Measurements from ENCODE around the gene MAD2L1BP.
A peak's percentile ranks its signal among the peaks of the same experiment; 100 is the strongest.
"Not testable (repeated sequence)": the region's sequence is repeated elsewhere in the genome, so short reads cannot be mapped to it uniquely, and the experiment has no call there.

The MAD2L1BP gene

DNA sequence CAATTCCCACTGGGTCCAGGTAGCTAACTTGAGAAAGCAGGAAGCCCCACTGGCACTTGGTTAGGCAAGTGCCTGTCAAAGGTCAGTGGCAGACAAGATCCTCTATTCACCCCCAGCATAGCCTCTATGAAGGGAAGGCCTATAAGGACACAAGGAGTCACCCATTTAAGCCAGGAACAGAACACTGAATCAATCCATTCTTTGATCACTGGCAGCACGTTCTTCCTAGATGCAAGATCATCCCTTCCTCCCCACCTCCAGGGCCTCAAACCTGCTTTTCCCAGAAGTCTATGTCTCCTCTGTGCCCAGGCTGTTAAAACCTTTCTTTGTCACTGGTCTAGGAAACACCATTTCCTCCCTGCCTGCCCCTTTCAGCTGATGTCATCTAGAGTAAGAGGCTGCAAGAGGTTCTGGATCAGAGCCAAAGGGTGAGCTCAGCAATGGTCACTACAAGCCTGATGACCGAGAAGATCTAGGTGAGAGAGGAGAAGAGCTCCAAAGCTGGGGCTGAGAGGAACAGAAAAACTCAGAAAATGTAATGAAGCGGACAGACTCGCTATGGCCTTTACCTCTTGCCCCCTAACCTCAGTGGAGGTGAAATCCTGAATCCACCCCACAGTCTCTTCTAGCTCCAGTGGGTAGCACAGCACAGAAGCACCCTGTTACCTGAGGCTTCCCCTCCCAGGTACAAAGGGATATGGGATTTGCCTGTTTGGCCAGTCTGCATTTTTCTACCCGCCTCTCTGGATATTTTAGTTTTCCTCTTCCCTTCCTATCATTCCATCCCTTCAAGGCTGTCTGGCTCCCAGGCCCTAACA lies 8.4 kb upstream of the MAD2L1BP start:
- DNase-seq, result peak; percentile 49

DNA sequence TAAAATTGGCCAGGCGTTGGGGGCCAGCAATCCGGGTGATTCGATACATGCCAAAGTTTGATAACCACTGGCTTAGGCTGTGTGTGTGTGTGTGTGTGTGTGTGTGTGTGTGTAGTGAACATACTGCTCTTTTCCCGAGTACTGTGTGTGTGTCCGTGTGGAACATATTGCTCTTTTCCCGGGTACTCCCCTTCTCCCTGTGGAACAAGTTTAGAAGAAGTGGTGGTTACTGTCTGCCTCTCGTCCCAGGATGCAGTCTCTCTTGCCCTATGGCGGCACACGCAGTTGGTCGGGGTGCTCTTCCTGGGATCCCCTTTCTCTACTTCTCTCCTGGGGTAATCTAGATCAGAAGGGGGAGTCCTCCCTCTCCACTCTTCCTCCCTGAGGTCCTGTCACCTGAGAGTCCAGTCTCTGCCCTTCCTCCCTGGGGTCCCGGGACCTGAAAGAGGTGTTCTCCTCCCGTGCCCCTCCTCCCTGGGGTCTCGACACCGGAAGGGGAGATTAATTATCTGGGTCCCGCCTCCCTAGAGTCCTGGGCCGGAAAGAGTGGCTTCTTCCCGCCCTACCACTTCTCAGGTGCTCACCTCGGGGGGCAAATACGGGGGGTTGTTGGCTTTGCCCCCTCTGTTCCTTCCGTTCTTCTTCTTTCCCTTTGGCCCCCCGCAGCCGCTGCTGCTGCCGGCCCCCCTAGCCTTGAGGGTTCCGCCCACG lies 7.1 kb upstream of the MAD2L1BP start:
- DNase-seq, result peak; percentile 67

- peak; percentile 99 for DNase-seq
Observed at GRCh38 chr6:43629104-43629504, 6.5 kb upstream of the MAD2L1BP start, which contains the start of gene GTPBP2. Gene GTPBP2 (minus strand): TSS chr6:43629264. CDS start chr6:43629162, 102 bp downstream.

- DNase-seq, result peak; percentile 98
Observed at GRCh38 chr6:43629505-43630300, 5.9 kb upstream of the MAD2L1BP start.

DNA sequence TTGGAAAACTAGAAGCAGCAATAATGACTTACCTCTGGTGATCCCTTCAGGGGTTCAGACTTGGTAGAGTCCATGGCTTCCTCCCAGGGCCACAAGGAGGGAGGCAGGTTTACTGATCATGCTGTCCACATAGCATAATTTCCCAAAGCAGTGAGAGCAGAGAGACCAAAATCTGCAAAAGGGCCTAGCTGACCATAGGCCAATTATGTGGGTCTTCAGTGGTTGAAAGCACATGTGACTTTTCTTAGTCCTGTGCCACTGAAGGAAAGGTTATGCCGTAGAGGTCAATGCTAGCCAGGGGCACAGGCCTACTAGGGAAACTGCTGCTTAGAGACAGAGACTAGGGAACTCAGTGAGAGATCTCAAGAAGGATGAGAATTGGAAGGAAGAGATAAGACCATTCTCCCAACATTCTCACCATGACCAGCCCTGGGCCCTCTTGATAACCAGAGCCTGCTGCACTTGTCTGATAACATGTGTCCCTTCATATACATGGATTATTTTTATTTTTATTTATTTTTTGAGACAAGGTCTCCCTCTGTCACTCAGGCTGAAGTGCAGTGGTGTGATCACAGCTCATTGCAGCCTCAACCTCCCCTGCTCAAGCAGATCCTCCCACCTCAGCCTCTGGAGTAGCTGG lies 4.5 kb upstream of the MAD2L1BP start:
- DNase-seq, result no peak

DNA sequence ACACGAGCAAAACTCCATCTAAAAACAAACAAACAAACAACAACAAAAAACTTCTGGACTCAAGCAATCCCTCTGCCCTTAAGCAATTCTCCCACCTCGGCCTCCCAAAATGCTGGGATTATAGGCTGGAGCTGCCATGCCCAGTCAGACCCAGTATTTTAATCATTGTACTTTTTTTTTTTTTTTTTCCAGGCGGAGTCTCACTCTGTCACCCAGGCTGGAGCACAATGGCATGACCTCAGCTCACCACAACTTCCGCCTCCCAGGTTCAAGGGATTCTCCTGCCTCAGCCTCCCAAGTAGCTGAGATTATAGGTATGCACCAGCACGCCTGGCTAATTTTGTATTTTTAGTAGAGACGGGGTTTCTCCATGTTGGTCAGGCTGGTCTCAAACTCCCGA lies 2.6 kb upstream of the MAD2L1BP start:
- DNase-seq, result not testable (repeated sequence)

DNA sequence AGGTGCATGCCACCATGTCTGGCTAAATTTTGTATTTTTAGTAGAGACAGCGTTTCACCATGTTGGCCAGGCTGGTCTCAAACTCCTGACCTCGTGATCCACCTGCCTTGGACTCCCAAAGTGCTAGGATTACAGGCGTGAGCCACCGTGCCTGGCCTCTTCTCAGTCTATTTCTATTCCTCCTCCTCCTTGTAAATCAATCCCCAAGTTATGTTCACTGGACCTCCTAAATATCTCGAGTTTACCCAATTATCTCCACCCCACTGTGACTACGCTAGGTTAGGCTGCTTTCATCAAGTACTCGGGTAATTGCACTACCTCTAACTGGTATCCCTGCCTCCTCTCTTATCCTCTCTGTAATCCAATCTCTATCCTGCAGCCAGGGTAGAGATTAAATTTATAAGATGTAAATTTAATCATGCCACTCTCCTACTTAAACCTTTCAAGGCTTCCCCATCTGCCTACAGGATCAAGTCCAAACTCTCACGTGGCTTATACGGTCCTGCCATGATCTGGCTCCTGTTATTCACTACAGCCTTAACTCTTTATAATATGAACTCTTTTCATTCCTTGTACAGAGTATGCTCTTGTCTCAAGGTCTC lies 837 bp upstream of the MAD2L1BP start:
- no peak for DNase-seq

- DNase-seq, result no peak
Observed at GRCh38 chr6:43636308-43636659, 644 bp downstream of the MAD2L1BP start.

GRCh38 chr6:43639984-43640800 lies 4.6 kb downstream of the MAD2L1BP start:
- no peak for DNase-seq

DNA sequence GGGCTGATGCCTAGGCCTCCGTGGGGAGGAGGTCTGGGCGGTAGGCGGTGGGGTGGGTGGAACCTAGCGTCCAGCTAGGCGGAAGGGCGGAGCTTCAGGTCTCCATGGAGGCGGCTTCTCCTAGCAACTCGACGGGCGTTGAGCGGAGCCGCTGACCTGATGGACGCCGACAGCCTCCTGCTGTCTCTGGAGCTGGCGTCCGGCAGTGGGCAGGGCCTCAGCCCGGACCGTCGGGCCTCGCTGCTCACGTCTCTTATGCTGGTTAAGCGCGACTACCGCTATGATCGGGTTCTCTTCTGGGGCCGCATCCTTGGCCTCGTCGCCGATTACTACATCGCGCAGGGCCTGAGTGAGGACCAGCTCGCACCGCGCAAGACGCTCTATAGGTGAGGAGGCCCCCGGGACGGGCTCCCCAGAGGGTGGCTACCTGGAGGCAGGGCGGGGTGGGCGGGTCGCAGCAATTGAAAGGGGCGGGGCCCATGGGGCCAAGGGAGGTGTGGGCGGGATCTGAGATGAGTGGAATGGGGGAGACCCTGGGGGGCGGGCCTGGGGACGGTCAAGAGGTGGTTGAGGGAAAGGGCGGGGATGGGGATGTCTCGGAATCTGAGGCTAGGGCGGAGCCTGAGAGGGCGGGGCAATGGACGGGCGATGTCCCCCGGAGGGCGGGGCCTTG lies 9.4 kb downstream of the MAD2L1BP start, which contains the start of gene RSPH9:
Gene RSPH9, plus strand, starts transcription at position 97 of the 673 bp plus-strand sequence. Its CDS starts 63 bp downstream, at position 160.
- no peak for DNase-seq

DNA sequence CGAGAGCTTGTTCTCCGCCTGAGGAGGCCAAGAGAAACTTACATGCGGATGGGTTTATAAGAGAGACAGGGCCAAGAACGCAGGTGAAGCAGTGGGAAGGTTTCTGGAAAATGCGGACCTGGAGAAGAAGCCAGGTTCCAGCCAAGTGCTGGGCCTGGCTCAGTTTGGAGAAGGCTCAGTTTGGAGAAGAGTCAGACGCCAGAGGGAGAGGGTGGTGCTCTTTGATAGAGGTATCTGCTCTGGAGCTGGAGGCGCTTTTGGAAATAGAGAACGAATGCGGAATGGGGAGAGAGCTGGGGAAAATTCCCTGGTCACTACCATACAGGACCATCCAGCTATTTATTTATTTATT lies 9.9 kb downstream of the MAD2L1BP start:
- DNase-seq, result no peak

GRCh38 chr6:43647613-43648012 lies 12.0 kb downstream of the MAD2L1BP start:
- DNase-seq, result no peak

- DNase-seq, result no peak
Observed at GRCh38 chr6:43648248-43648647, 12.6 kb downstream of the MAD2L1BP start.

GRCh38 chr6:43652822-43653221 lies 17.2 kb downstream of the MAD2L1BP start:
- not testable (repeated sequence) for DNase-seq

DNA sequence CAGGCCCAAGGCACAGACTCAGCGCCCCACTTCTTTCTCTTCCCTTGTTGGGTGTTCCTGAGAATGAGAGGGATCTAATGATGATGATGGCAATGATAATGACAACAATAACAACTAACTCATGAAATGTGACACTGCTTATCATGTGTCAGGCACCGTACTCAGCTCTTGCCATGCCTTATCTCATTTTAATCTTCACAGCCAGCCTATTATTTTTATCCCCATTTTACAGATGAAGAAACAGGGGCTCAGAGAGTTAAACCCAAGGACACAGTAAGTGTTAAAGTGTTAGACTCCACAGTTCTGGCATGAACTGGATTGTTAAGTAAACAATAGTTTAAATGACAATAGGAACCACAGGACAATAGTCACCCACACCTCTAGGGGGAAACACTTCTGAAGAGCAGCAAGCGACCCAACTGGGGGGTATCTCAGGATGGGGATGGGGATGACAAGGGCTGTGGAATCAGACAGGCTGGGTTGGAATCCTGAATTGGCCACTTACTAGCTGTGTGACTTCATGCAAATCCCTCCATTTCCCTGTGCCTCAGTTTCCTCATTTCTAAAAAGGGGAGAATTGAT lies 21.7 kb downstream of the MAD2L1BP start:
- no peak for DNase-seq

GRCh38 chr6:43658161-43658560 lies 22.5 kb downstream of the MAD2L1BP start:
- DNase-seq, result no peak

DNA sequence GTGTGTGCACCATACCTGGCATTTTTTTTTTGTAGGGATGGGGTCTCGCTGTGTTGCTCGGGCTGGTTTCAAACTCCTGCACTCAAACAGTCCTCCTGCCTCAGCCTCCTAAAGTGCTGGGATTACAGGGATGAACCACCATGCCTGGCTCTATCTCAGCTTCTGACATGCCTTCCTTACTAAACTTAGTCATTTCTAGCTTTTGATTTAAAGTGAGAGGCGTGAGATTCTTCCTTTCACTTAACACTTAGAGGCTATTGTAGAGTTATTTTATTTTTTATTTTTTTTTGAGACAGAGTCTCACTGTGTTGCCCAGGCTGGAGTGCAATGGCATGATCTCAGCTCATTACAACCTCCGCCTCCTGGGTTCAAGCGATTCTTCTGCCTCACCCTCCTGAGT lies 27.3 kb downstream of the MAD2L1BP start:
- not testable (repeated sequence) for DNase-seq

DNA sequence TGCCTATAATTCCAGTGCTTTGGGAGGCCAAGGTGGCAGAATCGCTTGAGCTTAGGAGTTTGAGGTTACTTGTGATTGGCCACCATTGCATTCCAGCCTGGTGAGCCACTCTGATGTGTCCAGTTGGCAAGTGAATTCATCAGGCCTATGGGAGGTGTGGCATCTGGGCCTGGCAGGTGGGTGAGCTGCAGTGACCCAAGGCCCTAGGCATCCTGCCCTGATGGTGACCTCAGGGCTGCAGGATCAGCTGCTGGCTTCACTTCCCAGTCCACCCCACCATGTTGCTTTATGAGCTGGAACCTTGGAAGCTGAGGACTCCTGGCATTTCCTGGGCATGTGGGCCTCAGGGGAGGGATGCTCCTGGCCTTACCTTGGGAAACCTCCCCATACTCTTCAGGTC lies 29.7 kb downstream of the MAD2L1BP start:
- no peak for DNase-seq

DNA sequence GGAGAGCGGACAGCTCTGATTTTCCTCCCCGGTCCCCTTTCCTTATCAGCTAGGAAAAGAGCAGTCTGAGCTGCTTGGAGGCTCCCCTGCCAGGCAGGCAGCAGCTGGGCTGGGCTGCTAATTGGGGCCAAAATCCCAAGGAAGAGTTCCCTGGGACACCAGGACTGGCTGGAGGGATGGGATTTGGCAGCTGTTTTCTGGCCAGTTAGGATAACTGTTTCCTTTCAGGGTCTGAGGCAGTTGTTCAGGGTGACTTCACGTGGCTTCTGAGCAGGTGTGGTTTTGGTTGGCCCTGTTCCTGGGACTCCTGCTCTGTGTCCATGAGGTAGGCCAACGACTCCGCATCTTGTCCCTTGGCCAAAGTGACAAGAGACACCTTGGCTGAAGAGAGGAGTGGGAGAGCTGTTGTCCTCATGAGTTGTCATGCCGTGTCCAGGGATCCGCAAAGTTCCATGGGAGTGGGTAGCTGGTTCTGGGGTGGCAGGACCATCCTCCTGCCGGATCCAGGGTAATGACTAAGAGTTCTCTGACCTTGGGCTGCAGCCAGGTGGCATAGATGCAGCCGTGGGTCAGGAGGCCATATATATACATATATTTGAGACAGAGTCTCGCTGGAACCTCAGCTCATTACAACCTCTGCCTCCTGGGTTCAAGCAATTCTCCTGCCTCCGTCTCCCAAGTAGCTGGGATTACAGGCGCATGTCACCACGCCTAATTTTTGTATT lies 30.7 kb downstream of the MAD2L1BP start:
- no peak for DNase-seq
